Measurements from ENCODE around the gene TRAPPC2L.
"Not testable (repeated sequence)": the region's sequence is repeated elsewhere in the genome, so short reads cannot be mapped to it uniquely, and the experiment has no call there.

Gene TRAPPC2L

DNA sequence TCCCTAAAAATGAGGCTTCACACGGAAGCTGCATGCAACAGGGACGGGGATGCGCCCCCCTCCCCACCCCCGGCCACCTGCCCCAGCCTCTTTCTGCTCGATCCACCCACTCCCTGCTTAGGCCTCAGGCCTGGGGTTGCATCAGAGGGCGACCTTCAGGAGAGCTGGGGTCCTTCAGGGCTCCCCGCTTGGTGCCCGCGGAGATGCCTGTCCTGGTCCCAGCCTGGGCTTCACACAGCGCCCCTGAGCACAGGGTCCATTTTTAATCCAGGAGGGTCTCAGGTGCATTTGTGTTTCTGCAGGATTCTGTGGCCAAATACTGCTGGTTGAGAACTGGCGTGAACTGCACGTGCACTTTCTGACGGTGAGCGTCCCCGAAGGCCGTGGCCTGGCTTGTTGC lies 37.8 kb upstream of the TRAPPC2L start:
- in situ Hi-C loops (cut with HindIII; ENCODE audit: low sequenced_read_pairs) = no loop called here
- H3K4me3 ChIP-seq (ENCODE audit: low read depth, low read length) = no peak overlapping the region
- no peak for DNase-seq (ENCODE audit: low read depth, low spot score)
- TF ChIP-seq, protein P1, sequence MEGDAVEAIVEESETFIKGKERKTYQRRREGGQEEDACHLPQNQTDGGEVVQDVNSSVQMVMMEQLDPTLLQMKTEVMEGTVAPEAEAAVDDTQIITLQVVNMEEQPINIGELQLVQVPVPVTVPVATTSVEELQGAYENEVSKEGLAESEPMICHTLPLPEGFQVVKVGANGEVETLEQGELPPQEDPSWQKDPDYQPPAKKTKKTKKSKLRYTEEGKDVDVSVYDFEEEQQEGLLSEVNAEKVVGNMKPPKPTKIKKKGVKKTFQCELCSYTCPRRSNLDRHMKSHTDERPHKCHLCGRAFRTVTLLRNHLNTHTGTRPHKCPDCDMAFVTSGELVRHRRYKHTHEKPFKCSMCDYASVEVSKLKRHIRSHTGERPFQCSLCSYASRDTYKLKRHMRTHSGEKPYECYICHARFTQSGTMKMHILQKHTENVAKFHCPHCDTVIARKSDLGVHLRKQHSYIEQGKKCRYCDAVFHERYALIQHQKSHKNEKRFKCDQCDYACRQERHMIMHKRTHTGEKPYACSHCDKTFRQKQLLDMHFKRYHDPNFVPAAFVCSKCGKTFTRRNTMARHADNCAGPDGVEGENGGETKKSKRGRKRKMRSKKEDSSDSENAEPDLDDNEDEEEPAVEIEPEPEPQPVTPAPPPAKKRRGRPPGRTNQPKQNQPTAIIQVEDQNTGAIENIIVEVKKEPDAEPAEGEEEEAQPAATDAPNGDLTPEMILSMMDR (IDR thresholded peaks at IDR 0.05; ENCODE audit: low read depth, low read length) = no peak

DNA sequence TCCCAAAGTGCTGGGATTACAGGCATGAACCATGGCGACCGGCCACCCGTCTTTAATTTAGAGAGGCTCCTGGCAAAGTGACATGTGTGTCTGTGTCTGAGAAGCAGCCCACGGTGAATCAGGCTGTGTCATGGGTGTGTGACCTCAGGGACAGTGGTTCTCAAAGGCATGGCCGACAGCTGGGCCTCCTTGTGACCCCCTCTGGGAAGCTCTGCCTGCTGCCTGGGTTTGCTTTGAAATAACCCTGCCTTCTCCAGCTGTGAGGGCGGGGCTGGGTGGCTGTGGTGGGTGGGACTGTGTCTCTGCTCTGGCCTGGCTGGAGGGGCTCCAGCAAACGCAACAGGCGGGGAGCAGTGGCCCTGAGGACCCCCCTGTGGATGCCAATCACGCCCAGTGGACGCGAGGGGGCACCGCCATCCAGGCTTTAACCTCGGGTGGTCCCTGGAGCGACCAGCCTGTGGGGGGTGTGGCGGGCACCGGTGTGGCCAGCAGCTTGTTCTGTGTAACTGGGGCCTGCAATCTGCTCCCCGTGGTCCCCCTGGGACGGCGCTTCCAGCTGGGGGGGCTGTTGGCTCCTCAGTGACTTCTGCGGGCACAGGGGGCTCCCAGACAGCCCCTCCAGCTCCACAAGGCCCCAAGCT lies 36.4 kb upstream of the TRAPPC2L start:
- TF ChIP-seq, protein P1 (IDR thresholded peaks at IDR 0.05; ENCODE audit: low read depth, low read length) = no peak
- no peak overlapping the region for H3K4me3 ChIP-seq (ENCODE audit: low read depth, low read length)
- in situ Hi-C loops (cut with HindIII; ENCODE audit: low sequenced_read_pairs) = no loop called here
- no peak for DNase-seq (ENCODE audit: low read depth, low spot score)

DNA sequence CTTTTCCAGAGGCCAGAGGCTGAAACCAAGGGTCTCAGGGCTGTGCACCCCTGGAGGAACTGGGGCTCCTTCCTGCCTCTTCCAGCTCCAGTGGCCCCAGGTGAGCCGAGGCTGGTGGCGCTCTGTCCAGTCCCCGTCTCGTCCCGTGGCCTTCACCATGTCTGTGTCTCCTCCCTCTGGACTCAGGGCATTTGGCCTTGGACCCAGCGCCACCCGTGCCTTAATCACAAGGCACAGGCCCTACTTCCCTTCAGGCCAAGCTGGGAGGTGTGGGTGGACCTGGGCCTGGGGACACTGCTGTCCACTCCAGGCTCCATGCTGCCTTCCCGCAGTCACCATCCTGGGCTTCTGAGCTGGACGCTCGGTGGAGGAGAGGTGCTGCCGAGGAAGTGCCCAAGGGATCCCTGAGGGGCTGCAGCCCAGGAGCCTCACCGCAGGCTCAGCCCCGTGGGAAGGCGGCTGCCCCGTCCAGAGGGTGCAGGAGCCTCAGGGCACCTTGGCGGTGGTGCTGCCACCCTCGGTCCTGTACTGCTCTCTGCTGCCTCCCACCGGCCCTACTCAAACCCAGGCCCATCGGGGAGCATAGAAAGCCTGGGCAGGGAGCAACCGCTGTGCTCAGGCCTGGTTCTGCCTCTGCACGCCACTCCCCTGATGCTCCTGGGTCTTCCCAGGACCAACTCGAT lies 35.6 kb upstream of the TRAPPC2L start:
- no peak overlapping the region for H3K4me3 ChIP-seq (ENCODE audit: low read depth, low read length)
- DNase-seq (ENCODE audit: low read depth, low spot score) = no peak
- TF ChIP-seq, protein P1 (IDR thresholded peaks at IDR 0.05; ENCODE audit: low read depth, low read length) = no peak
- in situ Hi-C loops (cut with HindIII; ENCODE audit: low sequenced_read_pairs) = no loop called here

DNA sequence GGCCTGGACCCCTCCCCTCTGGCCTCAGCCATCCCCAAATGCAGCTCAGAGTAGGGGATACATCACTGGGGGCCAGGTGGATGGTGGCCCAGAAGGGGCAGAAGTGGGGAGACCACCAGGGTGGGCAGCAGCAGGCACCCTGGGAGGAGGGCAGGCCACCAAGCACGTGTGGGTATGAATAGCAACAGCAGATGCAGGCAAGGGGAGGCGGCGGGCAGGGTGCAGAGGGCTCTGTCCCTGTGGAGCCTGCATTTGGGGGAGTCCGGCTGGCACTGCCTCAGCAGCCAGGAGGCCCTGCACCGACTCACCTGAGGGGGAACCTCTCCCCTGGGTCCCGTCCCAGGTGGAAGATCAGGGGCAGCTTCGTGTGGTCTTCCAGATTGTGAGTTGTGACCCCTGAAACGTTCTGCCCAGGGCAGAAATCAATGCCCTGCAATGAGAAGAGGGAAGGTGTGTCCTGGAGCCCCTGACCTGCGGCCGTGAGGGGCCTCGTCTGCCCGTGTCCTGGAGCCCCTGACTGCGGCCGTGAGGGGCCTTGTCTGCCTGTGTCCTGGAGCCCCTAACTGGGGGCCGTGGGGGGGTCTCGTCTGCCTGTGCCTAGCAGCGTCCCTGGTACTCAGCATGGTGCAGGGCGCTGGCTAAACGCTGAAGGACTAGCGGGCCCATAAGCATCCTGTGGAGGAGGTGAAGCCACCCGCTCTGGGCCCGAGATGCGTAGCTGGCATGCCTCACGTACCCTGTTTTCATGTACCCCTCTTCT lies 34.5 kb upstream of the TRAPPC2L start:
- TF ChIP-seq, protein P1 (IDR thresholded peaks at IDR 0.05; ENCODE audit: low read depth, low read length) = no peak
- in situ Hi-C loops (cut with HindIII; ENCODE audit: low sequenced_read_pairs) = no loop called here
- DNase-seq (ENCODE audit: low read depth, low spot score) = no peak
- no peak overlapping the region for H3K4me3 ChIP-seq (ENCODE audit: low read depth, low read length)

DNA sequence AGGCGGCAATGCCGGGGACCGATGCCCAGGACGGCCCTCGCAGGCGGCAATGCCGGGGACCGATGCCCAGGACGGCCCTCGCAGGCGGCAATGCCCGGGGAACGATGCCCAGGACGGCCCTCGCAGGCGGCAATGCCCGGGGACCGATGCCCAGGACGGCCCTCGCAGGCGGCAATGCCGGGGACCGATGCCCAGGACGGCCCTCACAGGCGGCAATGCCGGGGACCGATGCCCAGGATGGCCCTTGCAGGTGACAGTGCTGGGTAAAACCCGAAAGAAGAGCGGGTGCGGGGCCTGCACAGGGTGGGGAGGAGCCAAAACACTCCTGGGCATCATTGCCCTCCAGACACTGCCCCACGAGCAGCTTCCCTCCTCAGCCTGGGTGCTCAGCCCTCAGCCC lies 33.3 kb upstream of the TRAPPC2L start:
- DNase-seq (ENCODE audit: low read depth, low spot score); in situ Hi-C loops (cut with HindIII; ENCODE audit: low sequenced_read_pairs); H3K4me3 ChIP-seq (ENCODE audit: low read depth, low read length): not testable (repeated sequence)

DNA sequence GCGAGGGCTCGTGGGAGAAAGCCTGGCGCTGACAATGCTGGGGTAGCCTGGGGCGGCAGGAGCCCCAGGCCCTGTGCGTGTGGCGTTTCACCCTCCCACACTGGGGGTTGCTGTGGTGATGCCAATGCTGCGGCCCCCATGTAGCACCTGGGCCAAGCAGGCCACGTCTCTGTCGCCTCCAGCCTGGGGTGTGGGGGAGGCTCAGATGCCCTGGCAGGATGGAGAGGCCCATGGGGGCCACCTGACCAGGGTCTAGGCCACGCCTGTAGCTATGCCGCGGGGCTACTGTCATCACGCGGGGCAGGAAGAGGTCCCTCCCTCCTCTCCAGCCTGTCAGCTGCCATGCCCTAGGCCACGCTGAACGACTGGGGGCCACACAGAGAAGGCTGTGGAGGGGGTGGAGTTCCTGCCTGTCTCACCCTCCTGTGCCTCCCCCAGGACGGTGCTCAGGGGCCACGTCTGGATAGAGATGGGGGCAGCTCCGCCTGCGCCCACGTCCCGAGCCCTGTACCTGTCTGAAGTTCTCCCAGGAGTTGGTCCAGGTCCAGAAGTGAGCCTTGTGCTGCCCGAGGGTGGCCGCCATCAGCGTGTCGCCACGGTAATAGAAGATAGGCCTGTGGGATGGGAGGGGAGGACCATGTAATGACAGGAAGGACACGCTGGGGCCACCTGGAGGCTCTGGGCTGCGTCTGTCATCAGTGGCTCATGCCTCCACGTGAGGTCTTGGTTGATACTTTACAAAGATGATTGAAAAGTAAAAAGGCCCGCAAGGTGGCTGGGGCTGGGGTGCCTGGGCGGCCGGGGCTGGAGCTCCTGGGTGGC lies 32.5 kb upstream of the TRAPPC2L start:
- TF ChIP-seq, protein P1 (IDR thresholded peaks at IDR 0.05; ENCODE audit: low read depth, low read length) = no peak
- no peak for DNase-seq (ENCODE audit: low read depth, low spot score)
- in situ Hi-C loops (cut with HindIII; ENCODE audit: low sequenced_read_pairs) = no loop called here
- no peak overlapping the region for H3K4me3 ChIP-seq (ENCODE audit: low read depth, low read length)
